Measurements from ENCODE around the gene PRRC2A.

Gene PRRC2A

GRCh38 chr6:31578184-31579118 lies 42.1 kb upstream of the PRRC2A start:
- no peak overlapping the region for H3K9ac ChIP-seq (ENCODE audit: low read length in 2 of 2)
- no peak overlapping the region for H3K4me3 ChIP-seq (ENCODE audit: low read length in 2 of 2)
- H3K36me3 ChIP-seq (ENCODE audit: control insufficient read depth in 2 of 2, insufficient read depth in 2 of 2, low read length in 2 of 2) = no peaks in the 10 kb centered on the region
- no peaks in the 10 kb centered on the region for H3K27me3 ChIP-seq (ENCODE audit: control insufficient read depth in 1 of 2, insufficient read depth in 2 of 2, low read length in 2 of 2)
- peaks cover 19% of the 10 kb centered on the region for H3K4me1 ChIP-seq (ENCODE audit: control insufficient read depth, insufficient read depth, low read length)
- H3K9me3 ChIP-seq (ENCODE audit: control insufficient read depth in 2 of 2, low read length in 2 of 2) = no peaks in the 10 kb centered on the region
- no peak overlapping the region for H3K27ac ChIP-seq (ENCODE audit: low read length)

GRCh38 chr6:31579119-31579505 lies 41.4 kb upstream of the PRRC2A start:
- no peaks in the 10 kb centered on the region for H3K27me3 ChIP-seq (ENCODE audit: control insufficient read depth in 1 of 2, insufficient read depth in 2 of 2, low read length in 2 of 2)
- no peaks in the 10 kb centered on the region for H3K9me3 ChIP-seq (ENCODE audit: control insufficient read depth in 2 of 2, low read length in 2 of 2)
- H3K9ac ChIP-seq (ENCODE audit: low read length in 2 of 2) = no peak overlapping the region
- H3K4me3 ChIP-seq (ENCODE audit: low read length in 2 of 2) = no peak overlapping the region
- no peaks in the 10 kb centered on the region for H3K36me3 ChIP-seq (ENCODE audit: control insufficient read depth in 2 of 2, insufficient read depth in 2 of 2, low read length in 2 of 2)
- H3K4me1 ChIP-seq (ENCODE audit: control insufficient read depth, insufficient read depth, low read length) = peaks cover 19% of the 10 kb centered on the region
- no peak overlapping the region for H3K27ac ChIP-seq (ENCODE audit: low read length)

GRCh38 chr6:31579546-31580437 lies 40.7 kb upstream of the PRRC2A start:
- Histone ChIP-seq H3K27ac (ENCODE audit: low read length) (peak overlapping the region; percentile 79), H3K9ac (ENCODE audit: low read length in 2 of 2) (peak overlapping the region in 1 of 2 donors; percentile 91), H3K4me3 (ENCODE audit: low read length in 2 of 2) (peak overlapping the region; percentile 92 to 94)

GRCh38 chr6:31580438-31580740 lies 40.1 kb upstream of the PRRC2A start:
- Histone ChIP-seq H3K4me1 (ENCODE audit: control insufficient read depth, insufficient read depth, low read length) (peaks cover 19% of the 10 kb centered on the region), H3K4me3 (ENCODE audit: low read length in 2 of 2) (peak overlapping the region; percentile 92 to 94), H3K27ac (ENCODE audit: low read length) (peak overlapping the region; percentile 79), H3K9ac (ENCODE audit: low read length in 2 of 2) (peak overlapping the region; percentile 88 to 91), H3K9me3 (ENCODE audit: control insufficient read depth in 2 of 2, low read length in 2 of 2) (no peaks in the 10 kb centered on the region), H3K36me3 (ENCODE audit: control insufficient read depth in 2 of 2, insufficient read depth in 2 of 2, low read length in 2 of 2) (no peaks in the 10 kb centered on the region), H3K27me3 (ENCODE audit: control insufficient read depth in 1 of 2, insufficient read depth in 2 of 2, low read length in 2 of 2) (no peaks in the 10 kb centered on the region)

More at GRCh38 chr6:31579546-31580437, 40.7 kb upstream of the PRRC2A start:
- H3K9me3 ChIP-seq (ENCODE audit: control insufficient read depth in 2 of 2, low read length in 2 of 2) = no peaks in the 10 kb centered on the region
- no peaks in the 10 kb centered on the region for H3K36me3 ChIP-seq (ENCODE audit: control insufficient read depth in 2 of 2, insufficient read depth in 2 of 2, low read length in 2 of 2)
- peaks cover 19% of the 10 kb centered on the region for H3K4me1 ChIP-seq (ENCODE audit: control insufficient read depth, insufficient read depth, low read length)
- no peaks in the 10 kb centered on the region for H3K27me3 ChIP-seq (ENCODE audit: control insufficient read depth in 1 of 2, insufficient read depth in 2 of 2, low read length in 2 of 2)

- Histone ChIP-seq H3K27me3 (ENCODE audit: control insufficient read depth in 1 of 2, insufficient read depth in 2 of 2, low read length in 2 of 2) (no peaks in the 10 kb centered on the region), H3K9me3 (ENCODE audit: control insufficient read depth in 2 of 2, low read length in 2 of 2) (no peaks in the 10 kb centered on the region), H3K4me3 (ENCODE audit: low read length in 2 of 2) (peak overlapping the region; percentile 92 to 94), H3K9ac (ENCODE audit: low read length in 2 of 2) (peak overlapping the region; percentile 88 to 91), H3K4me1 (ENCODE audit: control insufficient read depth, insufficient read depth, low read length) (peaks cover 19% of the 10 kb centered on the region), H3K36me3 (ENCODE audit: control insufficient read depth in 2 of 2, insufficient read depth in 2 of 2, low read length in 2 of 2) (no peaks in the 10 kb centered on the region), H3K27ac (ENCODE audit: low read length) (peak overlapping the region; percentile 79)
These were observed 39.6 kb upstream of the PRRC2A start for GRCh38 chr6:31580807-31581433.

- H3K27ac ChIP-seq (ENCODE audit: low read length) = peak overlapping the region; percentile 79
- H3K4me1 ChIP-seq (ENCODE audit: control insufficient read depth, insufficient read depth, low read length) = peaks cover 19% of the 10 kb centered on the region
- H3K27me3 ChIP-seq (ENCODE audit: control insufficient read depth in 1 of 2, insufficient read depth in 2 of 2, low read length in 2 of 2) = peaks cover under 1% of the 10 kb centered on the region in 2 donors
- H3K9me3 ChIP-seq (ENCODE audit: control insufficient read depth in 2 of 2, low read length in 2 of 2) = no peaks in the 10 kb centered on the region
- no peaks in the 10 kb centered on the region for H3K36me3 ChIP-seq (ENCODE audit: control insufficient read depth in 2 of 2, insufficient read depth in 2 of 2, low read length in 2 of 2)
- H3K9ac ChIP-seq (ENCODE audit: low read length in 2 of 2) = peak overlapping the region; percentile 88 to 91
- peak overlapping the region; percentile 92 to 94 for H3K4me3 ChIP-seq (ENCODE audit: low read length in 2 of 2)
These were observed 38.9 kb upstream of the PRRC2A start for GRCh38 chr6:31581434-31582229.

GRCh38 chr6:31582230-31582643 lies 38.3 kb upstream of the PRRC2A start, which contains the start of gene LTB:
TSS of gene LTB (minus strand) at chr6:31582424. CDS start at chr6:31582417, 7 bp downstream.
- Histone ChIP-seq H3K4me3 (ENCODE audit: low read length in 2 of 2) (peak within 1 kb of the TSS; percentile 92 to 94), H3K27me3 (ENCODE audit: control insufficient read depth in 1 of 2, insufficient read depth in 2 of 2, low read length in 2 of 2) (peaks cover 2 to 6% of the 10 kb centered on the region in 2 donors), H3K9ac (ENCODE audit: low read length in 2 of 2) (peak within 1 kb of the TSS; percentile 88 to 91), H3K4me1 (ENCODE audit: control insufficient read depth, insufficient read depth, low read length) (peaks cover 19% of the 10 kb centered on the region), H3K27ac (ENCODE audit: low read length) (peak within 1 kb of the TSS; percentile 79), H3K9me3 (ENCODE audit: control insufficient read depth in 2 of 2, low read length in 2 of 2) (no peaks in the 10 kb centered on the region), H3K36me3 (ENCODE audit: control insufficient read depth in 2 of 2, insufficient read depth in 2 of 2, low read length in 2 of 2) (no peaks in the 10 kb centered on the region)

GRCh38 chr6:31585491-31585890 lies 35.0 kb upstream of the PRRC2A start:
- Histone ChIP-seq H3K4me3 (ENCODE audit: low read length in 2 of 2) (no peak overlapping the region), H3K27me3 (ENCODE audit: control insufficient read depth in 1 of 2, insufficient read depth in 2 of 2, low read length in 2 of 2) (peaks cover 7 to 11% of the 10 kb centered on the region in 2 donors), H3K36me3 (ENCODE audit: control insufficient read depth in 2 of 2, insufficient read depth in 2 of 2, low read length in 2 of 2) (no peaks in the 10 kb centered on the region), H3K9me3 (ENCODE audit: control insufficient read depth in 2 of 2, low read length in 2 of 2) (no peaks in the 10 kb centered on the region), H3K4me1 (ENCODE audit: control insufficient read depth, insufficient read depth, low read length) (peaks cover 16% of the 10 kb centered on the region), H3K27ac (ENCODE audit: low read length) (no peak overlapping the region), H3K9ac (ENCODE audit: low read length in 2 of 2) (no peak overlapping the region)

GRCh38 chr6:31586008-31586407 lies 34.5 kb upstream of the PRRC2A start, which contains the start of gene LST1:
TSS of gene LST1 (plus strand) at chr6:31586277. CDS start at chr6:31587300, 1,023 bp downstream.
- H3K27ac ChIP-seq (ENCODE audit: low read length) = no peak within 1 kb of the TSS
- H3K9me3 ChIP-seq (ENCODE audit: control insufficient read depth in 2 of 2, low read length in 2 of 2) = no peaks in the 10 kb centered on the region
- peaks cover 11% of the 10 kb centered on the region for H3K4me1 ChIP-seq (ENCODE audit: control insufficient read depth, insufficient read depth, low read length)
- H3K4me3 ChIP-seq (ENCODE audit: low read length in 2 of 2) = no peak within 1 kb of the TSS
- H3K9ac ChIP-seq (ENCODE audit: low read length in 2 of 2) = no peak within 1 kb of the TSS
- no peaks in the 10 kb centered on the region for H3K36me3 ChIP-seq (ENCODE audit: control insufficient read depth in 2 of 2, insufficient read depth in 2 of 2, low read length in 2 of 2)
- H3K27me3 ChIP-seq (ENCODE audit: control insufficient read depth in 1 of 2, insufficient read depth in 2 of 2, low read length in 2 of 2) = peaks cover 7 to 11% of the 10 kb centered on the region in 2 donors

All from stomach smooth muscle (tissue), 2 donors.